Nucleus accumbens (tissue), 56 donors: ENCODE measurements around the gene ATM.
"Not testable (repeated sequence)": the region's sequence is repeated elsewhere in the genome, so short reads cannot be mapped to it uniquely, and the experiment has no call there.

Source experiments
- DNase-seq, 56 donors: peaks; one replicate each; lab custom pipeline; 2025; lab: John Stamatoyannopoulos, UW

Gene ATM

GRCh38 chr11:108269583-108269982 lies 46.7 kb downstream of the ATM start:
- no peak for DNase-seq

GRCh38 chr11:108276985-108277616 lies 54.2 kb downstream of the ATM start:
- not testable (repeated sequence) for DNase-seq

GRCh38 chr11:108278546-108278945 lies 55.7 kb downstream of the ATM start:
- DNase-seq, result peak in 1 of 56 donors; percentile 2

GRCh38 chr11:108278954-108279353 lies 56.1 kb downstream of the ATM start:
- no peak for DNase-seq

- DNase-seq, result no peak
Measured at GRCh38 chr11:108286370-108286769, 63.5 kb downstream of the ATM start.

GRCh38 chr11:108286956-108287355 lies 64.1 kb downstream of the ATM start:
- DNase-seq, result no peak

GRCh38 chr11:108289066-108289465 lies 66.2 kb downstream of the ATM start:
- not testable (repeated sequence) for DNase-seq

- no peak for DNase-seq
Measured at GRCh38 chr11:108289699-108290098, 66.8 kb downstream of the ATM start.

GRCh38 chr11:108293229-108293628 lies 70.4 kb downstream of the ATM start:
- DNase-seq, result no peak

- no peak for DNase-seq
Measured at GRCh38 chr11:108302121-108302785, 79.4 kb downstream of the ATM start.

GRCh38 chr11:108307751-108308150 lies 84.9 kb downstream of the ATM start:
- no peak for DNase-seq

- DNase-seq, result no peak
Measured at GRCh38 chr11:108313444-108313843, 90.6 kb downstream of the ATM start.

- DNase-seq, result no peak
Measured at GRCh38 chr11:108316061-108316460, 93.2 kb downstream of the ATM start.

GRCh38 chr11:108319541-108320145 lies 96.8 kb downstream of the ATM start:
- no peak for DNase-seq

GRCh38 chr11:108322666-108323065 lies 99.8 kb downstream of the ATM start:
- DNase-seq, result no peak

GRCh38 chr11:108324587-108324986 lies 101.7 kb downstream of the ATM start:
- DNase-seq, result no peak

GRCh38 chr11:108333403-108333899 lies 110.6 kb downstream of the ATM start:
- DNase-seq, result no peak

- DNase-seq, result no peak
Measured at GRCh38 chr11:108338750-108339149, 115.9 kb downstream of the ATM start.

GRCh38 chr11:108340973-108341372 lies 118.1 kb downstream of the ATM start:
- peak in 3 of 56 donors; percentile 0 to 13 (median 2) for DNase-seq

- DNase-seq, result no peak
Measured at GRCh38 chr11:108341654-108342053, 118.8 kb downstream of the ATM start.

- DNase-seq, result no peak
Measured at GRCh38 chr11:108343714-108344113, 120.8 kb downstream of the ATM start.

GRCh38 chr11:108345767-108346166 lies 122.9 kb downstream of the ATM start:
- DNase-seq, result no peak
